Mammary epithelial cell (primary cell): ENCODE measurements around the gene LRRC32.

Experiments
- EZH2 ChIP-seq: IDR thresholded peaks from 2 replicates; pipeline ENCODE4 v1.6.1; 2012; ENCODE audit warnings: low read length, inconsistent platforms, borderline replicate concordance
- TF ChIP-seq, protein P1 (sequence below), 2 donors: IDR thresholded peaks in 1 of 2; conservative IDR thresholded peaks in 1 of 2; 2 replicates each; pipeline ENCODE4 v1.5.1; 2011 to 2012; ENCODE audit warnings: inconsistent platforms in 2 of 2, low read length in 2 of 2, mild to moderate bottlenecking in 2 of 2, control low read depth in 1 of 2, low read depth in 1 of 2; ENCODE audit not compliant: insufficient read depth in 1 of 2; ENCODE audit errors: extremely low read depth in 1 of 2

DNA sequence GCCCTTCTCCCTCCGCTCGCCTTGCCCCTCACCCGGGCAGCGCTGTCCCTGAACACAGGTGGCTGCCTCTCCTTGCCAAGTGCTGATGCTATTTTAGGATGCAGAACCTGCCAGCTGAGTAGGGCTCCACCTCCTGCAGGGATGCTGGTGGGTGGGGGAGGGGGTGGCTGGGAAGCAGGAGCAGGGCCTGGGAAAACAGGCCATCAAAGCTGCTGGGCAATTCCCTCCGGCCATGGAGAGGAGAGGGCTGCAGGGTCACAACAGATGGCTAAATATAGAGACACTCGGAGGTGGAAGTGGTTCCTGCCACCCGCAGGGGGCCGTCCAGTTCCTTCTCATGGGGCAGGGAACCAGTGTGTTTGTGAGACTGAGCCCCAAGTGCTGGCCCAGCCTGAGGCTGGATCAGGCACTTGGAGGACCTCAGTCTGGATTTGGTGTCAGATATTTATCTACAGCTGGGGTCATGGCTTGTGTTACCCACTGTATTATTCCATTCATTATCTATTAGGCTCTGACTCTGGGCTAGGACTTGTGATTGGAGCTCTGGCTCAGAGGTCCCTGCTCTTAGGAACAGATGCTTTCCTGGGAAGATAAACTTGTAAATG, 59.6 kb downstream of the LRRC32 start:
- TF ChIP-seq, protein P1, sequence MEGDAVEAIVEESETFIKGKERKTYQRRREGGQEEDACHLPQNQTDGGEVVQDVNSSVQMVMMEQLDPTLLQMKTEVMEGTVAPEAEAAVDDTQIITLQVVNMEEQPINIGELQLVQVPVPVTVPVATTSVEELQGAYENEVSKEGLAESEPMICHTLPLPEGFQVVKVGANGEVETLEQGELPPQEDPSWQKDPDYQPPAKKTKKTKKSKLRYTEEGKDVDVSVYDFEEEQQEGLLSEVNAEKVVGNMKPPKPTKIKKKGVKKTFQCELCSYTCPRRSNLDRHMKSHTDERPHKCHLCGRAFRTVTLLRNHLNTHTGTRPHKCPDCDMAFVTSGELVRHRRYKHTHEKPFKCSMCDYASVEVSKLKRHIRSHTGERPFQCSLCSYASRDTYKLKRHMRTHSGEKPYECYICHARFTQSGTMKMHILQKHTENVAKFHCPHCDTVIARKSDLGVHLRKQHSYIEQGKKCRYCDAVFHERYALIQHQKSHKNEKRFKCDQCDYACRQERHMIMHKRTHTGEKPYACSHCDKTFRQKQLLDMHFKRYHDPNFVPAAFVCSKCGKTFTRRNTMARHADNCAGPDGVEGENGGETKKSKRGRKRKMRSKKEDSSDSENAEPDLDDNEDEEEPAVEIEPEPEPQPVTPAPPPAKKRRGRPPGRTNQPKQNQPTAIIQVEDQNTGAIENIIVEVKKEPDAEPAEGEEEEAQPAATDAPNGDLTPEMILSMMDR (conservative IDR thresholded peaks at IDR 0.05 in 1 of 2, IDR thresholded peaks at IDR 0.05 in 1 of 2; ENCODE audit: extremely low read depth in 1 of 2, insufficient read depth in 1 of 2, low read depth in 1 of 2, low read length in 2 of 2) = no peak
- no peak for TF ChIP-seq EZH2
